Mesothelial cell of epicardium (in vitro differentiated cells): ENCODE measurements around the gene DICER1. TPM values are rescaled to one million over a fixed set of nuclear protein-coding genes. Genes with fewer than 3 reads are reported as not detected.
"Not testable (repeated sequence)": the region's sequence is repeated elsewhere in the genome, so short reads cannot be mapped to it uniquely, and the experiment has no call there.

ENCODE experiments used
- DNase-seq, 2 experiments: peaks; one replicate each; pipeline ENCODE4 v3.0.0; 2021; ENCODE audit warnings: low spot score in 2 of 2; ENCODE audit not compliant: unreplicated experiment in 2 of 2
- H3K27ac Mint-ChIP-seq: 2 replicates; pipeline ENCODE4 v1.8.0; 2021; ENCODE audit warnings: mixed read lengths
- H3K27me3 Mint-ChIP-seq: 2 replicates; pipeline ENCODE4 v1.8.0; 2021; ENCODE audit warnings: low read depth, mixed read lengths
- H3K36me3 Mint-ChIP-seq: 2 replicates; pipeline ENCODE4 v1.8.0; 2021; ENCODE audit warnings: mixed read lengths
- H3K4me1 Mint-ChIP-seq: 2 replicates; pipeline ENCODE4 v1.8.0; 2021; ENCODE audit warnings: mixed read lengths
- H3K4me3 Mint-ChIP-seq: 2 replicates; pipeline ENCODE4 v1.8.0; 2021; ENCODE audit warnings: mild to moderate bottlenecking, moderate library complexity, mixed read lengths
- H3K9me3 Mint-ChIP-seq: 2 replicates; pipeline ENCODE4 v1.8.0; 2021; ENCODE audit warnings: mixed read lengths
- CTCF ChIP-seq: fragments of 200-600 bp; sonication (generic); IDR thresholded peaks from one replicate; pipeline ENCODE4 v1.5.0; 2021; ENCODE audit warnings: antibody characterized with exemption; ENCODE audit not compliant: unreplicated experiment
- total RNA-seq: library from RNA; stranded (reverse); gene quantifications from 3 replicates; pipeline ENCODE4 v1.2.1, GENCODE V29; 2021

The DICER1 gene
- 148 to 155 TPM (median 155 TPM) in 3 replicates for total RNA-seq

GRCh38 chr14:95157327-95158189 lies at the start of gene DICER1:
Gene DICER1, minus strand, starts transcription at chr14:95157529. Its CDS starts 24,071 bp downstream, at chr14:95133458.
- no peak for TF ChIP-seq CTCF
- no peaks in the 10 kb centered on the region for H3K36me3 Mint-ChIP-seq
- H3K9me3 Mint-ChIP-seq = no peaks in the 10 kb centered on the region
- H3K4me3 Mint-ChIP-seq = peak within 1 kb of the TSS; percentile 92
- DNase-seq = peak; percentile 96 to 99
- no peaks in the 10 kb centered on the region for H3K27me3 Mint-ChIP-seq
- H3K27ac Mint-ChIP-seq = peak within 1 kb of the TSS; percentile 99
- H3K4me1 Mint-ChIP-seq = peaks cover 58% of the 10 kb centered on the region

GRCh38 chr14:95206534-95206933 lies 49.2 kb upstream of the DICER1 start:
- Mint-ChIP-seq H3K27ac (no peak overlapping the region), H3K4me3 (no peak overlapping the region), H3K9me3 (peaks cover 19% of the 10 kb centered on the region), H3K27me3 (no peaks in the 10 kb centered on the region), H3K4me1 (no peaks in the 10 kb centered on the region), H3K36me3 (peaks cover 75% of the 10 kb centered on the region)
- no peak for DNase-seq
- no peak for TF ChIP-seq CTCF

- no peaks in the 10 kb centered on the region for H3K27me3 Mint-ChIP-seq
- peaks cover 19% of the 10 kb centered on the region for H3K9me3 Mint-ChIP-seq
- no peak for DNase-seq
- H3K4me3 Mint-ChIP-seq = no peak overlapping the region
- no peak overlapping the region for H3K27ac Mint-ChIP-seq
- H3K4me1 Mint-ChIP-seq = no peaks in the 10 kb centered on the region
- H3K36me3 Mint-ChIP-seq = peaks cover 68% of the 10 kb centered on the region
- no peak for TF ChIP-seq CTCF
These were observed 47.4 kb upstream of the DICER1 start for GRCh38 chr14:95204705-95205104.

- H3K36me3 Mint-ChIP-seq = peaks cover 60% of the 10 kb centered on the region
- not testable (repeated sequence) for H3K27me3 Mint-ChIP-seq, DNase-seq, H3K27ac Mint-ChIP-seq, H3K4me3 Mint-ChIP-seq
- peaks cover 19% of the 10 kb centered on the region for H3K9me3 Mint-ChIP-seq
- H3K4me1 Mint-ChIP-seq = peaks cover 14% of the 10 kb centered on the region
These were observed 44.4 kb upstream of the DICER1 start for GRCh38 chr14:95201745-95202144.

GRCh38 chr14:95200404-95200803 lies 43.1 kb upstream of the DICER1 start:
- H3K4me1 Mint-ChIP-seq = peaks cover 27% of the 10 kb centered on the region
- H3K27me3 Mint-ChIP-seq = no peaks in the 10 kb centered on the region
- TF ChIP-seq CTCF = no peak
- H3K36me3 Mint-ChIP-seq = peaks cover 48% of the 10 kb centered on the region
- H3K9me3 Mint-ChIP-seq = peaks cover 12% of the 10 kb centered on the region
- H3K4me3 Mint-ChIP-seq = no peak overlapping the region
- peak overlapping the region; percentile 26 for H3K27ac Mint-ChIP-seq
- DNase-seq = no peak

- H3K9me3 Mint-ChIP-seq = peaks cover 4% of the 10 kb centered on the region
- peak overlapping the region; percentile 47 for H3K27ac Mint-ChIP-seq
- no peaks in the 10 kb centered on the region for H3K27me3 Mint-ChIP-seq
- TF ChIP-seq CTCF = no peak
- H3K4me3 Mint-ChIP-seq = no peak overlapping the region
- DNase-seq = no peak
- H3K4me1 Mint-ChIP-seq = peaks cover 33% of the 10 kb centered on the region
- H3K36me3 Mint-ChIP-seq = peaks cover 42% of the 10 kb centered on the region
These were observed 42.1 kb upstream of the DICER1 start for GRCh38 chr14:95199298-95199983.
